GM08714 (cell line): Measurements from ENCODE around the gene GRAP2.

ENCODE experiments used
- H3K4me3 ChIP-seq: fragments of 200-500 bp; sonication (Bioruptor generic); 2 replicates; pipeline ENCODE4 v1.5.1; 2014; ENCODE audit warnings: mild to moderate bottlenecking, low read length, inconsistent platforms
- ZNF274 ChIP-seq: IDR thresholded peaks from 2 replicates; pipeline ENCODE4 v1.6.1; 2012; ENCODE audit warnings: mild to moderate bottlenecking, low read depth, low read length

Gene GRAP2

GRCh38 chr22:39908136-39908535, 7.3 kb downstream of the GRAP2 start:
- TF ChIP-seq ZNF274: no peak
- no peak overlapping the region for H3K4me3 ChIP-seq

DNA sequence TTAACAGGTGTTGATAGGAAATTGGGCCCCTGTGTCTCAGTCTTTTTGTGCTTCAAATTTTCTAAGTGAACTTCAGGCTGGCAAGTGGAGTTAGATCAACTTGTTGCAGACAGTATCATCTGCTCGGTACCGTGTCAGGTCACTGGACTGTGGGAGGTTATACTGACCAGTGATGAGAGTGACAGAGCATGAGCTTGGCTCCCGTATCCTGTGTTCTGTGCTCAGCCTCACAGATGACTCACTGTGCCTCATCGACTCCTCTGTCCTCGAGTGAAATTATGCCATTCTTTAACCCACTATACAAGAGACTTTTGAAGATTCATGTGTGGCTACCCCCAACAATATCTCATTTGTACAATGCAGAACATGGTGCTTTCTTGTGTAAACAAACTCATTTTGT, 7.9 kb downstream of the GRAP2 start:
- no peak for TF ChIP-seq ZNF274
- no peak overlapping the region for H3K4me3 ChIP-seq

GRCh38 chr22:39910876-39911613, 10.2 kb downstream of the GRAP2 start:
- TF ChIP-seq ZNF274: no peak
- H3K4me3 ChIP-seq: no peak overlapping the region

DNA sequence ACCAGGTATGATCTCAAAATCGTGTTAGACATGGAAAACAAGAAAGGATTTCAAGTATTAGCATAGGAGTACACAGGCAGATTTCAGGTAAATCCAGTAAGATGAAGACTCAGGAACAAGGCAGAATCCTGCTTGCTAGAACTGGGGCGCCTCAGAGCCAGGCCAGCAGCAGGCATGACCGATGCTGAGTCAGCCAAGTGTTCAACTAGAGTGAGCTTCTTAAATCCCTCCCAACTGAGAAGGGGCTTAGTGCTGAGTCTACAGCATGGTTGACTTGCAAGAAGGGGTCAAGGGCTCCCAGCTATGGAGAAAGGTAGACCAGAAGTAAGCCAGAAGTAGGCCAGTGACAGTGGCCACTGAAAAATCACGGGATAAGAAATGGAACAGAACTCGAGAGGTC, 12.4 kb downstream of the GRAP2 start:
- H3K4me3 ChIP-seq: no peak overlapping the region
- TF ChIP-seq ZNF274: no peak

DNA sequence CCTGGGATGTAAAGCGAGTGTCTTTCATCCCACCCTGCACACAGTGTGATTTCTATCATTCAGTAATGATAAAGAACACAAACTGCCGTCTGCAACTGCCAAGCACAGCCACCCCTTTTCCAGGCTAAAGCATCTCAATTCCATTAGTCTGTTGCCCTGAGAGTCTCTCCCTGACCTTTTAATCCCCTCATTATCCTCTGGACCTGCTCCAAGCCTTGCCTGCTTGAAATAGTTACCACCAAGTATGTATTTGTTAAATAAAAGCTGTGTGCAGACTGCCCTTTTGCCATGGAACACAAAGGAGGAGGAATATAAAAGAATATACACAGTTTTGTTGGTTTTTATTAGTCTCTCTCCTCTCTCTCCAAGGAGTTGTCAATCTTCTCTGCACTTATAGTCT, 13.0 kb downstream of the GRAP2 start:
- TF ChIP-seq ZNF274: no peak
- H3K4me3 ChIP-seq: no peak overlapping the region

DNA sequence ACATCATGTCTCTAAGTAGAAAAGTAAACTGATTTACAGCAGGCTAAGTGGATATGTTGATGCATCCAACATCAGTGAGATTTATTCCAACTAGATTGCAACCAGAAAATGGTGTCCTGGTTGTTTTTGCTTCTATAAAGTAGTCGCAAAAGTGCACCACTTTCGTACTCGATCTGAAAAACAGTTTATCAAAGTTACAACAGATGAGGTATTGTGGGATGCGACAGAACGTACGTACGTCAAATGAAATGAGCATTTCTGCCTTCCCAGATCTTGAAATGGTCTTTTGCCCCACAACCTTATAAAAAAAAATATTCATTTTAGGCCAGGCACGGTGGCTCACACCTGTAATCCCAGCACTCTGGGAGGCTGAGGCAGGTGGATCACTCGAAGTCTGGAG, 13.7 kb downstream of the GRAP2 start:
- TF ChIP-seq ZNF274: no peak
- no peak overlapping the region for H3K4me3 ChIP-seq

DNA sequence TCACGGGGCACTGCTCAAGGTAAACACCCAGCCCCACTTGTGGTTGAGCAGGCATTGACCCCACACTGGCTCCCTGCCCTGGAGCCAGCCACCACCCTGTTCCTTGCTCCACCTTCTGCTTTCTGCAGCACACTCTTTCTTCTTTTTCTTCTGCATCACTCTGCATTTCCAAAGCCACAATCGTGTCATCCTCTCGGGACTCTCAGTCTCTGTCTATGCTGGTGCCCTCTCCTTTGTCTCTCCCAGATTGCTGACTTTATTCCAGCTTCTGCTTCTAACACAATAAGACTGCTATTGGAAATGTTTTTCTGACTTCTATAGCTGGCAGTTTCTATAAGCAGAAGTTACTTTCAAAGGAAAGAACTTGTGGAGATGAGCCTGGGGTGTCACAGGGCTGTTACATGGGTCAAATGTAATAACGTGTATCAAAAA, 14.4 kb downstream of the GRAP2 start:
- TF ChIP-seq ZNF274: no peak
- H3K4me3 ChIP-seq: no peak overlapping the region

DNA sequence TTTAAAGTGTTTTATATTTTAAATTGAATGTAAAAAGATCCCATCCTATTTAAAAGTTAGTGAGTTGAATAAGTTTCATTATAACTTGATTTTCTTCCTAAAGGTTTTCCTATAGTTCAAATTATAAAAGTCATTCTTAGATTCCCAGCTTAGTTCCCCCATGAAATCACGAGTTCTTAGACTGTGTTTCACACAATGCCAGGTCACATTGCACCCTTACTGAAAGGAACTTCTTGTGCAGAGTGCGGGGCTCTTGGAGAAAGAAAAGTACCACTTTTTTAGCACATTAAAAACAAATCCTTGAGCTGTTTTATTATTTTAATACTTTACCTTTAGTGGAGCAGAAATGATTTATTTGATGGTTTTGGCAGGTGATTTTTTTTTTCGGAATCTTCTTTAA, 15.6 kb downstream of the GRAP2 start:
- no peak overlapping the region for H3K4me3 ChIP-seq
- no peak for TF ChIP-seq ZNF274

DNA sequence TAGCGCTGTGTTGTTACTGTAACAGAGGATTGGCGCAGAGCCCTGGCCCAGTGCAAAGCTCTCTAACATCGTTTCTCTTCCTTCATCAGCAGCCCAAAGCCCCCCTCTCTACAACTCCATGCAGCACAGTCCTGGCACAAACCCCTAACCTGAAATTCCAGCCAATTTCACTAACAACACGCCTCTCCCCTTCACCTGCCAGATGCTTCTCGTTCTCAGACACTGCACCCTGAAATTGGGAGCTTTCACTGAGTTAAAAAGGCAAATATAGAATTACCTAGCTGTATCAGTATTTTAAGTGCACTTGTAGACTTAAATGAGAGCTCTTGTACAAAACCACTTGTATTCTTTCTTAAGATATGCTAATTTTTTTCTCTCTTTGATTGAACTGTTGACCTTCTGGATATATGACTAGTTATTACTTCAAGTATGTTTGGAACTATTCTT, 16.3 kb downstream of the GRAP2 start:
- no peak overlapping the region for H3K4me3 ChIP-seq
- TF ChIP-seq ZNF274: no peak

- no peak for TF ChIP-seq ZNF274
- no peak overlapping the region for H3K4me3 ChIP-seq
These were observed 17.1 kb downstream of the GRAP2 start for GRCh38 chr22:39917776-39918495.

DNA sequence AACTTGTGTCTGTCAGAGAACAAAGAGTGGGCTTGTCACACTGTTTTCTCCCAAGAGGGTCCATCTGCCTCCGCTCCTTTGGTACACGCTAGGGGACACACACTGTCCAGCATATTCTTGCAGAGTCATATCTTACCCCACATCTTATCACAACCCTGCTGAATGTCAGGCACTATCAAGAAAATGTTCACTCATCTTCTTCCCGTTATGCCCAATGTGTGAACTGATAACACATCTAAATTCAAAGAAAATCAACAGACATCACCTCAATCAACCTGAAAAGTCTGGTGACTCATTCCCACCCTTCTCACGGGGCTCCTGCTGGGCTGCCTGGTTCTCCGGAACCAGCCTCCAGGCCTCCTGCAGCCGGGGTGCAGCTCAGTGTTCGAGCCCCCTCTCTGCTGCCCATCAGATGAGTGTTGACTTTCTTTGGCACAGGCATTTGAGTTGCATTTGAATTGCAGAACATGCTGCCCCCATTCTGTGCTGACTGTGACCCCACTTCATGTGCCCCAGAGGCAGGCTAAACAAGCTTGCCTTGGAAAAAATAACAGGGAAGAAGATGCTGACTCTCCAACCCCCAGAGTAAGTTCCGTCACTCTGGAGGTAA, 19.4 kb downstream of the GRAP2 start:
- no peak for TF ChIP-seq ZNF274
- no peak overlapping the region for H3K4me3 ChIP-seq

- no peak for TF ChIP-seq ZNF274
- no peak overlapping the region for H3K4me3 ChIP-seq
These were observed 22.8 kb downstream of the GRAP2 start for GRCh38 chr22:39923696-39924095.

DNA sequence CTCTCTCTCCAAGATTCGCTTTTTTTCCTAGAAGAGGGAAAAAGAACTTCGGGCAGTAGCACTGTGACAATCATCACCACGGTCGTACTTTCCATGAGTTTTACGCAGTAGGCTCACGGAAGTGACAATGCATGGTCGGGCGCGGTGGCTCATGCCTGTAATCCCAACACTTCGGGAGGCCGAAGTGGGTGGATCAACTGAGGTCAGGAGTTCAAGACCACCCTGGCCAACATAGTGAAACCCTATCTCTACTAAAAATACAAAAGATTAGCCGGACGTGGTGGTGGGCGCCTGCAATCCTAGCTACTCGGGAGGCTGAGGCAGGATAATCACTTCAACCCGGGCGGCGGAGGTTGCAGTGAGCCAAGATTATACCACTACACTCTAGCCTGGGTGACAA, 23.4 kb downstream of the GRAP2 start:
- H3K4me3 ChIP-seq: no peak overlapping the region
- no peak for TF ChIP-seq ZNF274

DNA sequence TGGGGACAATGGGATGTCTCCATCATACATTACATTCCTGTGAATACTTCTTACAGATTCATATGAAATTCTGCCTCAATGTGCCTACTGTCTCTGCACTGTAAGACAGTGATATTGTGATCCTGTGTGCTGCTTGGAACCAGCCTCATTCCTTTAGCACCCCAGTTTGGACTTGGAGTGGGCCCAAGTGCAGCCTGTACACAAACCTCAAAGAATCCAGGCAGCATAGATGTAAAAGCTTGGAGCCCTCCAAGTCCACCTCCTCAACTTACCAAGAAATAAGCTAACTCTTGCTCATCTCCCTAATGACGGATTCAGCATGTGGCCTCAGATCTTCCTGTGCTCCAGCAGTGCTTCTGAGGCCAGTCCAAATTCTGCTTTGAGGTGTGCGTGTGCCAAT, 24.4 kb downstream of the GRAP2 start:
- TF ChIP-seq ZNF274: no peak
- no peak overlapping the region for H3K4me3 ChIP-seq

DNA sequence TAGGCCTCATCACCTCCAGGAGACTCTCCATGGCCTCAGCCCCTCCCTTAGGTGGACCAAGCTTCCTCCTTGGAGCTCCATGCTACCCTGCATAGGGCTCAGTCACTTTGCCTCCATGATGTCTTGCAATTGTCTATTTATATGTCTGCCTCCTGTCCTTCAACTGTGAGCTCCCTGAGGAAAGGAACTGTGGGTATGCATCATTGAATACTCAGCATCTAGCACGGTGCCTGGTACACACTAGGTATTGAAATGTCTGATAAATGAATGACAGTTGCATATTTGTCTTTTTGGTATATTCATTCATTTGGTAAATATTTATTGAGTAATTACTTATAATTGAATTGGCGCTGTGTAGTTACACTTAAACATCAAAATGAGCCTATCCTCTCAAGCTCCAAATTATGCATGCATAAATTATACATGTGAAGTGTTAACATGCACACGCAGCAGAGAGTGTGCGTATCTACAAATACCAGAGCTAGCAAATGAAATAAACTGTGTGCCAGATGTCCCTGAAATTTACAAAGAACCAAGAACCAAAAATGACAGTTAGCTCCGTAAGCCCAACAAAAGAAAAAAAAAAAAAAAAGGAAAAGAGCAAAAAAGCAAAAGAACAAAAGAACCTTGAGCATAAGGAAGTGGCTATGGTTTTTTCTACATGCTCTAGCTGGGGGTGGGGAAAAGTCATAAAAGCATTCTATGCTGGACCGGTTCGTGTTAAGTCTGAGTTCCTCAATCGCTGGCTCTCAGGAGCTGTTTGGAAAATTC, 25.2 kb downstream of the GRAP2 start:
- no peak overlapping the region for H3K4me3 ChIP-seq
- no peak for TF ChIP-seq ZNF274
